HFFc6 (cell line): ENCODE results near the gene PALLD. TPM values are rescaled to one million over a fixed set of nuclear protein-coding genes. Genes with fewer than 3 reads are reported as not detected.
A peak's percentile ranks its signal among the peaks of the same experiment; 100 is the strongest.

Experiments
- DNase-seq: peaks from one replicate; pipeline ENCODE4 v3.0.0-alpha.2; 2018
- H3K27ac Mint-ChIP-seq: 2 replicates; pipeline ENCODE4 v1.8.0; 2020; ENCODE audit warnings: mild to moderate bottlenecking, mixed read lengths
- H3K27me3 Mint-ChIP-seq: 2 replicates; pipeline ENCODE4 v1.8.0; 2021; ENCODE audit warnings: mild to moderate bottlenecking, moderate library complexity, mixed read lengths; ENCODE audit not compliant: insufficient read depth
- H3K36me3 Mint-ChIP-seq: 2 replicates; pipeline ENCODE4 v1.8.0; 2021; ENCODE audit warnings: low read depth, mixed read lengths
- H3K4me1 Mint-ChIP-seq: 2 replicates; pipeline ENCODE4 v1.8.0; 2020; ENCODE audit warnings: low read depth, mixed read lengths
- H3K4me3 Mint-ChIP-seq: 2 replicates; pipeline ENCODE4 v1.8.0; 2020; ENCODE audit warnings: mild to moderate bottlenecking, moderate library complexity, mixed read lengths
- H3K9me3 Mint-ChIP-seq: 2 replicates; pipeline ENCODE4 v1.8.0; 2020; ENCODE audit warnings: mild to moderate bottlenecking, mixed read lengths
- CTCF ChIP-seq: fragments of 200-600 bp; sonication (generic); IDR thresholded peaks from 2 replicates; pipeline ENCODE4 v1.5.0; 2021; ENCODE audit warnings: antibody characterized with exemption, mild to moderate bottlenecking
- total RNA-seq, 6 experiments: library from RNA; stranded (reverse); fragmentation: NEBNext Ultra II Directional; extraction: Animal tissue kit (Norgen Biotek cat#: 25700); gene quantifications; 2 replicates in 1 of 6; 3 replicates in 5 of 6; pipeline ENCODE4 v1.2.3, GENCODE V29; 2021

The PALLD gene
- total RNA-seq, 6 experiments from 2014 or later, result 72.6 to 163 (median 149) TPM

DNA sequence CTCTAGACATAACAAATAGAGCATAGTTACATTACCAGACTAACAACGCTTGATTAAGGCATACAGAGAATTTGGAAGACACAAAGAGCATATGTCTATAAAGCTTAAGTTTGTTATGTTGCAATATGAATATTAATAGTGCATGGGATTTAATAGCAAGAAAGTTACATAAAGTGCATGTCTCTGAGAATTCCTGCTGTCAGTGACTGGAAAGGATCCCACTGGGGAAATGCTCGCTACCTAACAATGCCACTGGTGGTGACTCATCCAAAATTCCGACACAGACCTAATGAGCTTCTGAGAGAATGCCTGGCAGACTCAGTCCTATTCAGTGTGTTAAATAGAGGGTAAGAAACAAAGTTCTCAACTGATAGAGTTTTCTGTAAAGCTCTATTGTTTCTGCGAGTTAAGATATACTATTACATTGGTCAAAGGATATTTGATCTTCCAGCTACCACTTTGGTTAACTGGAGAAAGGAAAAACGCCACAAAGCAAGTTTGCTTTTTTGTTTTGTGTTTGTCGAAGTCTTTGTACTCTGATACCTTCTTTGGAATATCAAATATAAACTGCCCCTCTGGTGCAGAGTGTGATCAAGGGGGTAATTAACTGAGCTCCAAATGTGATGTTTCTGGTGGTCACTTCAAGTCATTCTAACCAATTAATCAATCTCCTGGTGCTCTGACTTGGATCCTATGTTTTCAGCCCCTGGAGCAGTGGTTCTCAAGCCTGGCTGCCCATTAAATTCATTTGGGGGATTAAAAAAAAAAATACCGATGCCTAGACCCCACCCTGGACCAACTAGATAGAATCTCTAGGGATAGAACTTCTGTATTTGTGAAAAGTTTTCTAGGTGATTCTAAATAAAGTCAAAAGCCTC is 107.9 kb downstream of the PALLD start:
- no peak for TF ChIP-seq CTCF
- no peaks in the 10 kb centered on the region for H3K36me3 Mint-ChIP-seq
- H3K4me1 Mint-ChIP-seq, result peaks cover 39% of the 10 kb centered on the region
- H3K4me3 Mint-ChIP-seq, result 0 out of 2 replicates have a peak overlapping the region, but pooled peaks have one; percentile 5
- H3K27me3 Mint-ChIP-seq, result peaks cover 1% of the 10 kb centered on the region; the same call in 1 of the 2 replicates
- peak; percentile 73 for DNase-seq
- H3K27ac Mint-ChIP-seq, result peak overlapping the region; percentile 31
- no peaks in the 10 kb centered on the region for H3K9me3 Mint-ChIP-seq

GRCh38 chr4:168605411-168605810 is 108.6 kb downstream of the PALLD start:
- no peaks in the 10 kb centered on the region for H3K36me3 Mint-ChIP-seq
- no peak for TF ChIP-seq CTCF
- DNase-seq, result peak; percentile 55
- H3K4me3 Mint-ChIP-seq, result no peak overlapping the region; the same call in 1 of the 2 replicates
- H3K27me3 Mint-ChIP-seq, result peaks cover 1% of the 10 kb centered on the region; the same call in 1 of the 2 replicates
- no peak overlapping the region for H3K27ac Mint-ChIP-seq
- peaks cover 41% of the 10 kb centered on the region for H3K4me1 Mint-ChIP-seq
- H3K9me3 Mint-ChIP-seq, result no peaks in the 10 kb centered on the region

GRCh38 chr4:168607215-168607614 is 110.4 kb downstream of the PALLD start:
- TF ChIP-seq CTCF, result no peak
- H3K27me3 Mint-ChIP-seq, result peaks cover 3% of the 10 kb centered on the region
- H3K36me3 Mint-ChIP-seq, result no peaks in the 10 kb centered on the region
- no peaks in the 10 kb centered on the region for H3K9me3 Mint-ChIP-seq
- H3K27ac Mint-ChIP-seq, result no peak overlapping the region
- H3K4me3 Mint-ChIP-seq, result no peak overlapping the region
- DNase-seq, result no peak
- H3K4me1 Mint-ChIP-seq, result peaks cover 59% of the 10 kb centered on the region

DNA sequence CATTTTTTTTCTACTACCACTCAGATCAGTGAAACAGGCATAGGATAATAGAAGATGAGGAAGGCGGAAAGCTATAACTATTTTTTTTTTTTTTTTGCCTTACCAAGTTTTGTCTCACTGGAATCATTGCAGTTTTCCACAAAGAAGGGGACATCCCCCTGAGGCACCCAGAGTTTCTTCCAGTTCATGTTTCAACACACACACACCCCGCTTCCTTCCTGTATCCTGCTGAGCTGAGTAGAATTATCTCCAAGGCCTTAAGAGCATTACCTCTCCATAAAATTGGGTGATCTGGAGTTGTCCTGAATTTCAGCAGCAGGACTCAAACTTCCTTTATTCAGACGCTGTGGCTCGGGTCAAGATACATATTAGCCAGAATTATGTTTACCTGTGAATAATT is 111.9 kb downstream of the PALLD start:
- H3K9me3 Mint-ChIP-seq, result no peaks in the 10 kb centered on the region
- H3K27me3 Mint-ChIP-seq, result peaks cover 3% of the 10 kb centered on the region
- no peak overlapping the region for H3K27ac Mint-ChIP-seq
- TF ChIP-seq CTCF, result no peak
- H3K36me3 Mint-ChIP-seq, result no peaks in the 10 kb centered on the region
- no peak for DNase-seq
- H3K4me1 Mint-ChIP-seq, result peaks cover 70% of the 10 kb centered on the region
- H3K4me3 Mint-ChIP-seq, result no peak overlapping the region

GRCh38 chr4:168609369-168609768 is 112.5 kb downstream of the PALLD start:
- no peak for DNase-seq

More at GRCh38 chr4:168609369-168609768, 112.5 kb downstream of the PALLD start:
- Mint-ChIP-seq H3K27ac (no peak overlapping the region), H3K4me1 (peaks cover 70% of the 10 kb centered on the region), H3K27me3 (peaks cover 3% of the 10 kb centered on the region), H3K36me3 (no peaks in the 10 kb centered on the region), H3K4me3 (no peak overlapping the region), H3K9me3 (no peaks in the 10 kb centered on the region)
- TF ChIP-seq CTCF, result no peak
